ENCODE data around the gene GPR153.
A peak's percentile ranks its signal among the peaks of the same experiment; 100 is the strongest.

The GPR153 gene

GRCh38 chr1:6202256-6202655, 58.6 kb downstream of the GPR153 start:
- no peak for DNase-seq (ENCODE audit: low read depth in 2 of 2)

- DNase-seq (ENCODE audit: low read depth in 2 of 2): no peak
These were observed 60.6 kb downstream of the GPR153 start for GRCh38 chr1:6200188-6200809.

- peak; percentile 94 to 95 for DNase-seq (ENCODE audit: low read depth in 2 of 2)
These were observed 61.4 kb downstream of the GPR153 start, which contains the start of gene RPL22 for GRCh38 chr1:6199298-6200187. RPL22 (minus strand) TSS chr1:6199595; CDS start chr1:6199573, 22 bp downstream.

- no peak for DNase-seq (ENCODE audit: low read depth in 2 of 2)
These were observed 62.1 kb downstream of the GPR153 start for GRCh38 chr1:6198646-6199297.

GRCh38 chr1:6197746-6198427, 63.0 kb downstream of the GPR153 start:
- no peak for DNase-seq (ENCODE audit: low read depth in 2 of 2)
